GM23248 (cell line): ENCODE data around the gene ISCA1. TPM values are rescaled to one million over a fixed set of nuclear protein-coding genes. Genes with fewer than 3 reads are reported as not detected.

ENCODE experiments used
- DNase-seq: peaks from one replicate; pipeline ENCODE4 v3.0.0-alpha.2; 2015
- H2AFZ ChIP-seq: fragments of 200-600 bp; sonication (generic); 2 replicates; pipeline ENCODE4 v1.6.1; 2016; ENCODE audit warnings: antibody characterized with exemption
- H3F3A ChIP-seq: fragments of 200-600 bp; sonication (generic); 2 replicates; pipeline ENCODE4 v1.6.1; 2016; ENCODE audit warnings: mild to moderate bottlenecking, antibody characterized with exemption, mixed run types; ENCODE audit not compliant: insufficient read depth
- H3K27ac ChIP-seq: fragments of 200-600 bp; sonication (generic); 2 replicates; pipeline ENCODE4 v1.5.1; 2016; ENCODE audit warnings: mild to moderate bottlenecking
- H3K27me3 ChIP-seq: fragments of 200-600 bp; sonication (generic); replicated peaks from 2 replicates; pipeline ENCODE4 v1.6.1; 2016; ENCODE audit warnings: mild to moderate bottlenecking; ENCODE audit not compliant: insufficient read depth
- H3K36me3 ChIP-seq: fragments of 200-600 bp; sonication (generic); 2 replicates; pipeline ENCODE4 v1.6.1; 2016; ENCODE audit warnings: low read depth, mild to moderate bottlenecking
- H3K4me1 ChIP-seq: fragments of 200-600 bp; sonication (generic); 2 replicates; pipeline ENCODE4 v1.6.1; 2016; ENCODE audit warnings: mild to moderate bottlenecking; ENCODE audit not compliant: insufficient read depth
- H3K4me2 ChIP-seq: fragments of 200-600 bp; sonication (generic); one replicate; pipeline ENCODE4 v1.6.1; 2016; ENCODE audit warnings: mild to moderate bottlenecking; ENCODE audit not compliant: unreplicated experiment
- H3K4me3 ChIP-seq: fragments of 200-600 bp; sonication (generic); 2 replicates; pipeline ENCODE4 v1.5.1; 2016; ENCODE audit warnings: mild to moderate bottlenecking
- H3K79me2 ChIP-seq: fragments of 200-600 bp; sonication (generic); 2 replicates; pipeline ENCODE4 v1.6.1; 2016; ENCODE audit warnings: mild to moderate bottlenecking; ENCODE audit not compliant: insufficient read depth
- H3K9ac ChIP-seq: fragments of 200-600 bp; sonication (generic); 2 replicates; pipeline ENCODE4 v1.6.1; 2016; ENCODE audit warnings: mild to moderate bottlenecking
- H3K9me2 ChIP-seq: fragments of 200-600 bp; sonication (generic); 2 replicates; pipeline ENCODE4 v1.6.1; 2016; ENCODE audit warnings: mixed run types, mild to moderate bottlenecking, moderate library complexity; ENCODE audit not compliant: insufficient read depth
- H3K9me3 ChIP-seq: fragments of 200-600 bp; sonication (generic); one replicate; pipeline ENCODE4 v1.6.1; 2017; ENCODE audit warnings: low read depth
- H4K20me1 ChIP-seq: fragments of 200-600 bp; sonication (generic); 2 replicates; pipeline ENCODE4 v1.6.0; 2016; ENCODE audit not compliant: insufficient read depth
- EZH2 ChIP-seq: fragments of 200-600 bp; sonication (generic); IDR thresholded peaks from 2 replicates; pipeline ENCODE4 v1.6.1; 2018; ENCODE audit warnings: antibody characterized with exemption, mild to moderate bottlenecking; ENCODE audit not compliant: insufficient read depth, poor library complexity, severe bottlenecking
- EZH2phosphoT487 ChIP-seq: fragments of 200-600 bp; sonication (generic); IDR thresholded peaks from 2 replicates; pipeline ENCODE4 v1.6.1; 2018; ENCODE audit warnings: antibody characterized with exemption, moderate library complexity, mild to moderate bottlenecking, low read depth; ENCODE audit not compliant: insufficient read depth
- WGBS, 2 experiments: methylation state at CpG; one replicate each; pipeline ENCODE4 v1.1.6; 2015 to 2017; ENCODE audit warnings: low lambda C conversion rate in 2 of 2, low coverage in 1 of 2; ENCODE audit errors: missing lambda C conversion rate in 2 of 2; 5-methylcytosine and 5-hydroxymethylcytosine counted together
- in situ Hi-C: fragments of 300-500 bp; cut with MboI; formaldehyde crosslinking; loops from 2 replicates; pipeline ENCODE4 v1.15.0; 2020
- polyA plus RNA-seq: library from polyadenylated mRNA; unstranded; fragments of >200 nt; fragmentation: Nextera tagmentation; extraction: Ambion mirVana; gene quantifications from 2 replicates; pipeline ENCODE4 v1.2.1, GENCODE V29; 2016
- total RNA-seq: library from RNA; depleted of rRNA; stranded (reverse); fragments of >200 nt; shearing (Covaris generic); gene quantifications from 2 replicates; pipeline ENCODE4 v1.2.3, GENCODE V29; 2014; rRNA removed

ISCA1 gene
- total RNA-seq (46.7 and 55.9 TPM in 2 replicates), polyA plus RNA-seq (45.4 and 52.6 TPM in 2 replicates)

- no peaks in the 10 kb centered on the region for H3K9me3 ChIP-seq
- peak within 1 kb of the TSS; percentile 97 for H3K27ac ChIP-seq
- peaks cover 17% of the 10 kb centered on the region for H3F3A ChIP-seq
- 1 to 2% methylated on average over 40 to 65 of the region's 101 CpGs for WGBS, 2 experiments
- H4K20me1 ChIP-seq = no peaks in the 10 kb centered on the region
- peaks cover 10% of the 10 kb centered on the region; the same call in 1 of the 2 replicates for H3K4me1 ChIP-seq
- no peaks in the 10 kb centered on the region; the same call in 1 of the 2 replicates for H3K36me3 ChIP-seq
- peak within 1 kb of the TSS; percentile 77 for H2AFZ ChIP-seq
- DNase-seq = peak; percentile 97
- TF ChIP-seq EZH2phosphoT487 (no peak), EZH2 (no peak)
- H3K9ac ChIP-seq = peak within 1 kb of the TSS; percentile 97
- H3K4me2 ChIP-seq = peak within 1 kb of the TSS; percentile 89
- H3K9me2 ChIP-seq = no peaks in the 10 kb centered on the region
- no peaks in the 10 kb centered on the region for H3K27me3 ChIP-seq
- peak within 1 kb of the TSS; percentile 82 for H3K4me3 ChIP-seq
- peaks cover 45% of the 10 kb centered on the region for H3K79me2 ChIP-seq
- in situ Hi-C loops = no loop called here
Observed at GRCh38 chr9:86282077-86282978, at the start of gene ISCA1. TSS of gene ISCA1 (minus strand) at chr9:86282538. CDS start at chr9:86282458, 80 bp downstream.

DNA sequence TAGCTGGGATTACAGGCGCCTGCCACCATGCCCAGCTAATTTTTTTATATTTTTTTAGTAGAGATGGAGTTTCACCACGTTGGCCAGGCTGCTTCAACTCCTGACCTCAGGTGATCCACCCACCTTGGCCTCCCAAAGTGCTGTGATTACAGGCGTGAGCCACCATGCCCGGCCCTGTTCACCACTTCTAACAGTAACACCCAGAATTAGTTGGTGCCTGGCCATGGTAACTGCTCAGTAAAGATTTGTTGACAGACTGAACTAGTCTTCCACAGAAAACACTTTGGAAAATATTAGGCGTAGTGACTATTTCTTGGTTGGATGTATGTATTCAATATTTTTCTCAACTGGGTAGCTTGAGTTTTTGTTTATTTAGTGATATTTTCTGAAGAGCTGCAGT, 47.8 kb upstream of the ISCA1 start:
- no peak for TF ChIP-seq EZH2phosphoT487
- DNase-seq = no peak
- Histone ChIP-seq H3K9ac (no peak overlapping the region), H3K4me1 (peaks cover 4% of the 10 kb centered on the region), H4K20me1 (no peaks in the 10 kb centered on the region), H3K27me3 (no peaks in the 10 kb centered on the region), H3K36me3 (peaks cover 68% of the 10 kb centered on the region), H3K4me2 (no peak overlapping the region), H3K27ac (no peak overlapping the region), H3K4me3 (no peak overlapping the region), H3K9me2 (no peaks in the 10 kb centered on the region), H3F3A (peaks cover 32% of the 10 kb centered on the region), H3K79me2 (peaks cover 3% of the 10 kb centered on the region), H3K9me3 (no peaks in the 10 kb centered on the region), H2AFZ (no peak overlapping the region)
- 96 to 98% methylated on average over 5 of the region's 5 CpGs for WGBS, 2 experiments
- in situ Hi-C loops = no loop called here

DNA sequence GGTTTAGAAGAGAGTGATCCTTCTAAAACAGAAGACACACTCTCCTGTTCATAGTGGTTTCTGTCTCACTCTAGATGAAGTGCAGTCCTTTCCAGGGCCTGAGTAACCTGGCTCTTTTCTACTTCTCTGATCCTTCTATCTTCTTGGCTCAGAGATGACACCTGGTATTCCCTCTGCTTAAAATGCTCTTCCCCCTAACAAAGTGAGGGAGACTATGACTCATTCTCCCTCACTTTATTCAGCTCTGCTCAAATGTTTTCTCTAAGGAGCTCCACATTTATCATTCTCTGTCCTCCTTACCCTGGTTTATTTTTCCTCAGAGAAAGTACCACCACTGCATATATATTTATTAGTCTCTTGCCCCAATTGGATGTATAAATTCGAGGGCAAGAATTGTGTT, 47.3 kb upstream of the ISCA1 start:
- TF ChIP-seq EZH2phosphoT487 (no peak), EZH2 (no peak)
- peaks cover 68% of the 10 kb centered on the region for H3K36me3 ChIP-seq
- in situ Hi-C loops = no loop called here
- WGBS, 2 experiments = 100% methylated on average over 1 of the region's 1 CpG
- H3K27ac ChIP-seq = no peak overlapping the region
- no peaks in the 10 kb centered on the region for H3K27me3 ChIP-seq
- peaks cover 3% of the 10 kb centered on the region; the same call in 1 of the 2 replicates for H3K79me2 ChIP-seq
- H4K20me1 ChIP-seq = no peaks in the 10 kb centered on the region
- DNase-seq = no peak
- H3K9me3 ChIP-seq = no peaks in the 10 kb centered on the region
- H3K4me3 ChIP-seq = no peak overlapping the region
- H3K4me2 ChIP-seq = no peak overlapping the region
- peaks cover 37% of the 10 kb centered on the region for H3F3A ChIP-seq
- H3K4me1 ChIP-seq = peaks cover 9% of the 10 kb centered on the region
- no peak overlapping the region for H2AFZ ChIP-seq
- no peak overlapping the region for H3K9ac ChIP-seq
- H3K9me2 ChIP-seq = no peaks in the 10 kb centered on the region

GRCh38 chr9:86328156-86328555, 45.8 kb upstream of the ISCA1 start:
- TF ChIP-seq EZH2 = no peak
- no peak for TF ChIP-seq EZH2phosphoT487
- H3K36me3 ChIP-seq = peaks cover 62% of the 10 kb centered on the region
- 70 to 80% methylated on average over 4 of the region's 4 CpGs for WGBS, 2 experiments

More at GRCh38 chr9:86328156-86328555, 45.8 kb upstream of the ISCA1 start:
- no peaks in the 10 kb centered on the region for H3K9me2 ChIP-seq
- no peak overlapping the region for H3K4me3 ChIP-seq
- no peaks in the 10 kb centered on the region for H4K20me1 ChIP-seq
- H3K9ac ChIP-seq = no peak overlapping the region
- H2AFZ ChIP-seq = no peak overlapping the region
- H3K4me2 ChIP-seq = no peak overlapping the region
- in situ Hi-C loops = no loop called here
- 0 out of 2 replicates have a peak overlapping the region, but pooled peaks have one; percentile 0 for H3K27ac ChIP-seq
- H3F3A ChIP-seq = peaks cover 52% of the 10 kb centered on the region
- no peaks in the 10 kb centered on the region for H3K27me3 ChIP-seq
- H3K79me2 ChIP-seq = peaks cover 3% of the 10 kb centered on the region; the same call in 1 of the 2 replicates
- DNase-seq = no peak
- H3K9me3 ChIP-seq = no peaks in the 10 kb centered on the region
- H3K4me1 ChIP-seq = peaks cover 24% of the 10 kb centered on the region
